A549 (cell line): ENCODE data around the gene ABCA4. TPM values are rescaled to one million over a fixed set of nuclear protein-coding genes. Genes with fewer than 3 reads are reported as not detected.

Source experiments
- polyA plus RNA-seq, 4 experiments: library from polyadenylated mRNA; depleted of rRNA in 3 of 4; stranded (reverse); fragments of >200 nt; fragmentation: RNase III in 1 of 4; extraction: RNeasy Plus Mini Kit Qiagen cat#74134 plus additional on column Dnase treatment in 1 of 4; gene quantifications; 2 replicates in 3 of 4; 3 replicates in 1 of 4; pipeline ENCODE4 v1.2.3, GENCODE V29; 2011 to 2017

Gene ABCA4
- polyA plus RNA-seq, 2 of the 4 experiments (the other 2 are of a cell fraction), result 0.05 to 0.23 TPM

Other genes with a start within 250 kb of the ABCA4 start
- gene DNTTIP2, start 241.9 kb downstream of the ABCA4 start, polyA plus RNA-seq (2011; rRNA removed), result 41.5 and 45.7 TPM in 2 replicates
- 39.1 to 42.0 TPM (median 40.6 TPM) in 3 replicates for gene DNTTIP2, start 241.9 kb downstream of the ABCA4 start, polyA plus RNA-seq (2017; fragmentation: RNase III; extraction: RNeasy Plus Mini Kit Qiagen cat#74134 plus additional on column Dnase treatment)
- gene GCLM, start 211.7 kb downstream of the ABCA4 start, polyA plus RNA-seq (2011; rRNA removed), result 160 and 163 TPM in 2 replicates
- gene GCLM, start 211.7 kb downstream of the ABCA4 start, polyA plus RNA-seq (2017; fragmentation: RNase III; extraction: RNeasy Plus Mini Kit Qiagen cat#74134 plus additional on column Dnase treatment), result 90.2 to 100 TPM (median 92.3 TPM) in 3 replicates
- gene ARHGAP29, start 116.4 kb upstream of the ABCA4 start, polyA plus RNA-seq (2011; rRNA removed), result 22.0 and 29.7 TPM in 2 replicates
- gene ARHGAP29, start 116.4 kb upstream of the ABCA4 start, polyA plus RNA-seq (2017; fragmentation: RNase III; extraction: RNeasy Plus Mini Kit Qiagen cat#74134 plus additional on column Dnase treatment), result 14.3 to 16.2 TPM (median 15.8 TPM) in 3 replicates